Measurements from ENCODE around the gene STARD10. TPM values are rescaled to one million over a fixed set of nuclear protein-coding genes. Genes with fewer than 3 reads are reported as not detected.

The STARD10 gene
- total RNA-seq, 2 experiments from 2014 or later = 10.5 to 12.9 TPM

GRCh38 chr11:72821221-72821919 is 27.5 kb upstream of the STARD10 start:
- Histone ChIP-seq H3K9me3 (ENCODE audit: control insufficient read depth in 1 of 2, insufficient read depth in 1 of 2, low read length in 2 of 2) (no peaks in the 10 kb centered on the region), H3K36me3 (ENCODE audit: insufficient read depth, low read length) (peaks cover 92% of the 10 kb centered on the region), H3K4me1 (ENCODE audit: insufficient read depth, low read length) (peaks cover 32% of the 10 kb centered on the region), H3K27ac (ENCODE audit: low read depth in 1 of 2, low read length in 2 of 2) (peak overlapping the region in 1 of 2 donors; percentile 7), H3K27me3 (ENCODE audit: control insufficient read depth in 1 of 2, insufficient read depth in 2 of 2, low read length in 2 of 2) (no peaks in the 10 kb centered on the region), H3K4me3 (ENCODE audit: low read length) (peak overlapping the region; percentile 34)
- ATAC-seq (ENCODE audit: poor library complexity) = no peak
- CTCF ChIA-PET = no interaction called here
- no peak for DNase-seq
- POLR2A ChIA-PET = no interaction called here
- H3K27me3 Mint-ChIP-seq = no peaks in the 10 kb centered on the region
- H3K9me3 Mint-ChIP-seq = no peaks in the 10 kb centered on the region
- TF ChIP-seq CTCF (IDR thresholded peaks at IDR 0.05) = no peak
- H3K4me3 Mint-ChIP-seq = no peak overlapping the region
- intact Hi-C loops (cut with DNase I, micrococcal nuclease) = no loop called here
- H3K4me1 Mint-ChIP-seq (ENCODE audit: low read depth) = peaks cover 25% of the 10 kb centered on the region
- H3K27ac Mint-ChIP-seq = no peak overlapping the region
- H3K36me3 Mint-ChIP-seq (ENCODE audit: low read depth) = peaks cover 69% of the 10 kb centered on the region

GRCh38 chr11:72820439-72821139 is 26.7 kb upstream of the STARD10 start:
- Histone ChIP-seq H3K4me1 (ENCODE audit: insufficient read depth, low read length) (peaks cover 39% of the 10 kb centered on the region), H3K36me3 (ENCODE audit: insufficient read depth, low read length) (peaks cover 85% of the 10 kb centered on the region), H3K27me3 (ENCODE audit: control insufficient read depth in 1 of 2, insufficient read depth in 2 of 2, low read length in 2 of 2) (no peaks in the 10 kb centered on the region), H3K27ac (ENCODE audit: low read depth in 1 of 2, low read length in 2 of 2) (no peak overlapping the region), H3K9me3 (ENCODE audit: control insufficient read depth in 1 of 2, insufficient read depth in 1 of 2, low read length in 2 of 2) (no peaks in the 10 kb centered on the region), H3K4me3 (ENCODE audit: low read length) (no peak overlapping the region)
- H3K4me1 Mint-ChIP-seq (ENCODE audit: low read depth) = peaks cover 32% of the 10 kb centered on the region
- DNase-seq = no peak
- intact Hi-C loops (cut with DNase I, micrococcal nuclease) = no loop called here
- TF ChIP-seq CTCF (IDR thresholded peaks at IDR 0.05) = no peak
- no peaks in the 10 kb centered on the region for H3K27me3 Mint-ChIP-seq
- peaks cover 74% of the 10 kb centered on the region for H3K36me3 Mint-ChIP-seq (ENCODE audit: low read depth)
- peak overlapping the region; percentile 24 for H3K27ac Mint-ChIP-seq
- ChIA-PET CTCF (no interaction called here), POLR2A (no interaction called here)
- ATAC-seq (ENCODE audit: poor library complexity) = no peak
- no peak overlapping the region for H3K4me3 Mint-ChIP-seq
- H3K9me3 Mint-ChIP-seq = no peaks in the 10 kb centered on the region

- ChIA-PET POLR2A (no interaction called here), CTCF (interaction anchor here (0.5 to 1.1 kb wide), 4 partner anchors 12 to 135 kb away, joined by 3 to 4 read pairs (median 3); no protein-coding TSS in a partner anchor)
- Mint-ChIP-seq H3K4me1 (ENCODE audit: low read depth) (peaks cover 41% of the 10 kb centered on the region), H3K27me3 (no peaks in the 10 kb centered on the region), H3K36me3 (ENCODE audit: low read depth) (peaks cover 69% of the 10 kb centered on the region), H3K27ac (peak overlapping the region; percentile 77), H3K9me3 (no peaks in the 10 kb centered on the region), H3K4me3 (peak overlapping the region; percentile 46)
- no peak for TF ChIP-seq CTCF (IDR thresholded peaks at IDR 0.05)
- ATAC-seq (ENCODE audit: poor library complexity) = no peak
- no peaks in the 10 kb centered on the region for H3K9me3 ChIP-seq (ENCODE audit: control insufficient read depth in 1 of 2, insufficient read depth in 1 of 2, low read length in 2 of 2)
- peaks cover 37% of the 10 kb centered on the region for H3K4me1 ChIP-seq (ENCODE audit: insufficient read depth, low read length)
- DNase-seq = no peak
- no peak overlapping the region for H3K4me3 ChIP-seq (ENCODE audit: low read length)
- H3K27me3 ChIP-seq (ENCODE audit: control insufficient read depth in 1 of 2, insufficient read depth in 2 of 2, low read length in 2 of 2) = no peaks in the 10 kb centered on the region
- H3K27ac ChIP-seq (ENCODE audit: low read depth in 1 of 2, low read length in 2 of 2) = no peak overlapping the region
- intact Hi-C loops (cut with DNase I, micrococcal nuclease) = loop anchor here in 1 of 2 experiments (10.0 kb wide), 3 partner anchors 384 to 894 kb away; partner anchors contain the start of genes CLPB, INPPL1, RNF121 and XNDC1N
- peaks cover 69% of the 10 kb centered on the region for H3K36me3 ChIP-seq (ENCODE audit: insufficient read depth, low read length)
These were observed 25.1 kb upstream of the STARD10 start for GRCh38 chr11:72818971-72819370.

Measured in CD4-positive, alpha-beta T cell (primary cell).